Measurements from ENCODE around the gene TK2.

DNA sequence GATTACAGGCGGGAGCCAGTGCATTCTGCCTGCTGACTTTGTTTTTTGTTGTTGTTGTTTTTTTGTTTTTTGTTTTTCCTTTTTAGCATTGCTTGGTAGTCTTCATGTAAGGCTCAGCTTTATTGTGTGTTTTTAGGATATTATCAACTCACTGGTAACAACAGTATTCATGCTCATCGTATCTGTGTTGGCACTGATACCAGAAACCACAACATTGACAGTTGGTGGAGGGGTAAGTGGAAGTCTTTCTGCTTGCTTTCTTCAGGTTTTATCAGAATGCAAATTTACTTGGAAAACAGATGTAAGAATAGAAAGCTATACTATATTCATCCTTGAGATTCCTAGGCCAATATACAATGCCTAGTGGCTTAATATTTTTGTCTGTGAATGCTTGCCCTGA, 13.1 kb upstream of the TK2 start:
- no peak for TF ChIP-seq EZH2 (IDR thresholded peaks at IDR 0.05; ENCODE audit: low read length, missing control alignments)
- no peak for TF ChIP-seq CTCF (conservative IDR thresholded peaks at IDR 0.05 in 1 of 2, IDR thresholded peaks at IDR 0.05 in 1 of 2; ENCODE audit: low read depth in 1 of 2, low read length in 2 of 2)

Data from fibroblast of lung (primary cell).